ENCODE results near the gene ZACN.
A peak's percentile ranks its signal among the peaks of the same experiment; 100 is the strongest.

ZACN gene

DNA sequence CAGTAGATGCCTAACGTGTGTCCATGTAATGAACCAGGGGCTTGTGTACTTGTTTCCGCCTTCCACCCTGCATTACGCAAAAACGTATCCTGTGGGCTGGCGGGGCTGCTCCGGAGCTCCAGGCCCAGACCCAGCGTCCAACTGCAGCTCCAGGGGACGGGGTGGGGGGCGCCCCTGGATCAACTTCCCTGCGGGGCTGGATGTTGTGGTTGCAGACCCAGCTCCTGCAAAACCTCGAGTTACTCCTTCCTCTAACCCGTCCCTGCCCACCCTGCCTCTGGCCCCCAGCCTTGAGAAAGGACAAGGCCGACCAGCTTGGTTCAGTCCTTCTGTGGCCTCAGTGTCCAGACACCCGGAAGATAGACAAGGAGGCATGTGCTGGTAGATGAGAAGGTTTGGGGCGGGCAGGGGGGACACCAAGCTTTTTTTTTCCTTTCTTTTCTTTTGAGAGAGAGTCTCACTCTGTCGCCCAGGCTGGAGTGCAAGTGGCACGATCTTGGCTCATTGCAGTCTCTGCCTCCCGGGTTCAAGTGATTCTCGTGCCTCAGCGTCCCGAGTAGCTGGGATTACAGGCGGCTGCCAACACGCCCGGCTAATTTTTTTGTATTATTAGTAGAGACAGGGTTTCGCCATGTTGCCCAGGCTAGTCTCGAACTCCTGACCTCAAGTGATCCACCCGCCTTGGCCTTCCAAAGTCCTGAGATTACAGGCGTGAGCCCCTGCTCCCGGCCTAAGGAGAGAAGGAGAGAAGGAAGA, 25.3 kb downstream of the ZACN start:
- DNase-seq: no peak

GRCh38 chr17:76104896-76105231, 25.9 kb downstream of the ZACN start:
- no peak for DNase-seq

DNA sequence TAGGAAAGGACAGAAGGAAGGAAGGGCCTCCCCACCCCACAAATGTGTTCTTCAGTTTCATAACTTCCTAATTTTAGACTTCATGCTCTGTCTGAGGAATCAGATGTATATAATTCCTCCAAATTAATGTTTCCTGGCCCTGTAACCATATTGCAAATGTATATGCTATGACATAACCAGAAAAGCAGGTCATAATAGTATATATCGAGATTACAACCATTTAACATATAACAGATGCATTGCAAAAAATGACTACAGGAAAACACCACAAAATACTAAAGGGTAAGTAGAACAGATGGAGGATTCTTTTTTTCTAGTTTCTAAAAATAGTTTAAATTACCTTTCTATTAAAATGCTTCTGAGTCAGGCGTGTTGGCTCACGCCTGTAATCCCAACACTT, 27.7 kb downstream of the ZACN start:
- peak in 1 of 14 donors; percentile 43 for DNase-seq

DNA sequence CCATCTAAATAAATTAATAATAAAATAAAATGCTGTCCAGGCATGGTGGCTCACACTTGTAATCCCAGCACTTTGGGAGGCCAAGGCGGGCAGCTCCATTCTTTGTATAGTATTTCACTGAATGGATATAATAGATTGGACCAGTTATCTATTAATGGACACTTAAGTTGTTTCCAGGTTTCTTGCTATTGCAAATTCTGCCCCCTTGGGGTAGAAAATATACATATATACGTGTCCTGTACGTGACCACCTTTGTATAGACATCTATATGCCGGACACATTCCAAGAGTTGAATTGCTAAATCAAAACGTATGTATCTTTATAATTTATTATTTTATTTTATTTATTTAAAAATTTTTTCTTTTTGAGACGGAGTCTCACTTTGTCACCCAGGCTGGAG, 28.5 kb downstream of the ZACN start:
- DNase-seq: no peak

DNA sequence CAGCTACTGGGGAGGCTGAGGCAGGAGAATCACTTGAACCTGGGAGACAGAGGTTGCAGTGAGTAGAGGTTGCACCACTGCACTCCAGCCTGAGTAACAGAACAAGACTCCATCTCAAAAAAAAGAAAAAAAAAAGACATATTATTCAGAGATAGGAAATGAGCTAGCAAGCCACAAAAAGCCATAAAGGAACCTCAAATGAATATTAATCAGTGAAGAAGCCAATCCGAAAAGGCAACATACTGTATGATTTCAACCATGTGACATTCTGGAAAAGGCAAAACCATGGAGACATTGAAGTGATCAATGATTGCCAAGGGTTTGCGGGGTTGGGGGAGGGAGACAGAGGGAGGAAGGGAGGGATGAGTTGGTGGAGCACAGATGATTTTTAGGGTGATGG, 33.0 kb downstream of the ZACN start:
- no peak for DNase-seq

- DNase-seq: no peak
Measured at GRCh38 chr17:76115138-76115754, 36.3 kb downstream of the ZACN start.

- DNase-seq: no peak
Measured at GRCh38 chr17:76119409-76120371, 40.7 kb downstream of the ZACN start.

GRCh38 chr17:76120658-76121008, 41.7 kb downstream of the ZACN start:
- DNase-seq: no peak

GRCh38 chr17:76121932-76122430, 43.0 kb downstream of the ZACN start:
- DNase-seq: peak in 2 of 14 donors; percentile 34 to 49

DNA sequence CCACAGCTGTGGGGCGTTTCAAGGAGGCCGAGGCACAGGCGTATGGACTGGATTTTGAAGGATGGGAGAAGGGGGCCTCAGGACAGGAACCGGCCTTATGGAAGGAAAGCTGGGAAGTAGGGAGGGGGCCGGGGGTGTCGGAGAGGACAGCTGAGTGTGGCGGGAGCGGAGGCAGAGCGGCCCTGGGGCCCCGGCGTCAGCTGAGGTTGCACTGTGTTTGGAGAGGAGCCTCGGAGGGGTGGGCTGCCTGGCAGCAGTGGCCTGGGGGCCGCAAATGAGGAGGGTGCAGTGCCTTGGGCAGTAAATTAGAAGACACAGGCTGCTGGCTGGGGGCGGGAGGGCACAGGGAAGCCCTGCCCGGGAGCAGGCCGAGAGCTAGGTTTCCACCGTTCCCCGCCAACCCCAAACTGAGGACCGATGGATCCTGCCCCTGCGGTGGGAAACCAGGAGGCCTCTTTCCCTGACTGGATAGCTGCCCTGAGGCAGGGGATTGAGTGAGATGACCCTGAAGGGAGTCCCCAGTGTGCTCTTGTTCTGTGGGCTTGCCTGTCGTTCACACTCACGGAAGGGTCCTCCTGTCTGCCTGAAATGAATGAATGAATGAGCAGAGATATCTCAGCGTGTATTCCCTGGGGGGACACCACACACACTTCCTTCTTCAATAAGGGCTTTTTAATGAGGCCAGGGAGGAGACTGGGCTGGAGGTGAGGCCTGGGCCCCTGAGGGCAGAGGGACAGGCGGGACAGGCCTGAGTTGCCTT, 43.6 kb downstream of the ZACN start:
- DNase-seq: no peak

- no peak for DNase-seq
Measured at GRCh38 chr17:76123191-76123499, 44.2 kb downstream of the ZACN start.

- no peak for DNase-seq
Measured at GRCh38 chr17:76123749-76124581, 45.0 kb downstream of the ZACN start.

GRCh38 chr17:76124582-76125390, 45.8 kb downstream of the ZACN start:
- no peak for DNase-seq

DNA sequence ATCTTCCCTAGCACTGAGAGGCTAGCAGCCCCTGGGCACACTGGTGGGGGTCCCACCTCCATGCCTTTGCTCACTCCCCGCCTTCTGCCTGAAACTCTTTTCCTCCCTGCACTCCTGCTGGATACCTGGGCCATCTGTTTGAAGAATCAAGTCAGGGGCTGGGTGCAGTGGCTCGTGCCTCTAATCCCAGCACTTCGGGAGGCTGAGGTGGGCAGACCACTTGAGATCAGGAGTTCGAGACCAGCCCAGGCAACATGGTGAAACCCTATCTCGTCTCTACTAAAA, 46.4 kb downstream of the ZACN start:
- DNase-seq: no peak

GRCh38 chr17:76125922-76126321, 46.9 kb downstream of the ZACN start:
- no peak for DNase-seq

DNA sequence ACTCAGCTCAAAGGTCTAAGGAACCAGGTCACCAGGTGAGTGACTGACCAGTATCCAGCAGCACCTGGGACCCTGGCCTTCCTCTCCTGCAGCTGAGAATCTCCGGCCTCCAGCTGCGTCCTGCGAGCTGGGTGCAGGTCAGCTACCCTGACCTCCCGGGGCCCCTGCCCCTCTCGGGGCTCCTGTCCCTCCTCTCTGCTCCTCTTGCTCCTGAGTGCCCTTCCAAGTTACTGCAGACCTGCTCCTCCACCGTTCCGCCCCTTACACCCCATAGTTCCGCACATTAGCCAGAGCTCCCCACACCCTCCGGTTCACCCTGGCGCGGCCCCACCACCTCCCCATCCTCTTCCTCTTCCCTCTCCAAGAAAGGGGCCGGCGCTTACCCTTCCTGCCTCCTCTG, 51.5 kb downstream of the ZACN start:
- DNase-seq: no peak

DNA sequence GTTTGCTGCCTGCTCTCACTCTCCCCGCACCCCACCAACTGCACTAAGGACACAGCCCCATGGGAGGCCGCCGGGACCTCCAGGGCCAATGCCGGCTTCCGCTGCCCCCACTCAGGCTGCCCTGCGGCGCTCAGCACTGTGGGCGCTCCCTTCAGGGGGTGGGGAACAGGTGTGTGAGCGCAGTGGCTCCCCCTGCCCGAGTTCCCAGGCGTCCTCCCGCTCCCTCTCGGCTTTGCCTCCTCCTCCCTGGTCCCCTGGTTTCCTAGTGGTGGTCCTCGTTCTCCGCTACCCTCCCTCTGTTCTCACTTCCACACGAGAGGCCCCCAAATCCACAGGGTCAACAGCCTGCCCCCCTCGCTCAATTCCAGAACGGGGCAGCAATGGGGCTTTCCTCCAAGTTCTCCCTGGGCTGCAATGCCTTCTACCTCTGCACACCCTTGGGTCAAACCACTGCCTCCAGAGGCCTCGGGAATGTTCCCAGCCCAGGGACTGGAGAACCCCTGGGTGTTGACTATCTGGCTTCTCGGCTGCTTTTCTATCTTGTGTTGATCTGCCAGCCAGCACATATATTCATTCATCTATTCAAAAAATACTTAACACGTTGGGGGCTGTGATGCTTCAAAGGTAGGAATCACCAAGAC, 52.2 kb downstream of the ZACN start:
- DNase-seq: no peak

- no peak for DNase-seq
Measured at GRCh38 chr17:76131692-76132573, 53.0 kb downstream of the ZACN start.

Data from C1 segment of cervical spinal cord (tissue), 14 donors.